Aorta (tissue), 5 donors: ENCODE measurements around the gene CDX4. TPM values are rescaled to one million over a fixed set of nuclear protein-coding genes. Genes with fewer than 3 reads are reported as not detected.
"Not testable (repeated sequence)": the region's sequence is repeated elsewhere in the genome, so short reads cannot be mapped to it uniquely, and the experiment has no call there.

Experiments used
- ATAC-seq: fragments of 200-7000 bp; cut with Tn5 transposase; one replicate; pipeline ENCODE4 v1.9.1; 2022; ENCODE audit warnings: moderate library complexity; ENCODE audit not compliant: low FRiP score
- DNase-seq, 2 donors: peaks; one replicate each; pipeline ENCODE4 v3.0.0-alpha.2; 2020
- H3K27ac ChIP-seq, 2 donors: one replicate each; pipeline ENCODE4 v1.5.1; 2013; ENCODE audit warnings: low read length in 2 of 2, mild to moderate bottlenecking in 2 of 2, moderate library complexity in 2 of 2, control low read depth in 1 of 2, inconsistent platforms in 1 of 2, low read depth in 1 of 2
- H3K27me3 ChIP-seq, 2 donors: one replicate each; pipeline ENCODE4 v1.6.1; 2013; ENCODE audit warnings: control low read depth in 1 of 2, low read length in 1 of 2, mild to moderate bottlenecking in 1 of 2, moderate library complexity in 1 of 2; ENCODE audit not compliant: insufficient read depth in 2 of 2, control insufficient read depth in 1 of 2
- H3K36me3 ChIP-seq, 2 donors: one replicate each; pipeline ENCODE4 v1.6.1; 2013; ENCODE audit warnings: control low read depth in 1 of 2, low read length in 1 of 2, mild to moderate bottlenecking in 1 of 2; ENCODE audit not compliant: insufficient read depth in 2 of 2, control insufficient read depth in 1 of 2
- H3K4me1 ChIP-seq, 2 donors: one replicate each; pipeline ENCODE4 v1.6.1; 2013; ENCODE audit warnings: low read length in 2 of 2, control low read depth in 1 of 2, mild to moderate bottlenecking in 1 of 2, moderate library complexity in 1 of 2; ENCODE audit not compliant: insufficient read depth in 2 of 2, control insufficient read depth in 1 of 2
- H3K4me3 ChIP-seq, 2 donors: one replicate each; pipeline ENCODE4 v1.5.1; 2013; ENCODE audit warnings: low read length in 2 of 2, control low read depth in 1 of 2, mild to moderate bottlenecking in 1 of 2
- H3K9me3 ChIP-seq: one replicate; pipeline ENCODE4 v1.6.1; 2013; ENCODE audit warnings: mild to moderate bottlenecking, low read length; ENCODE audit not compliant: control insufficient read depth
- WGBS, 2 donors: extraction: QIAGEN DNeasy Blood & Tissue Kit; methylation state at CpG; one replicate each; pipeline ENCODE4 v1.1.7; 2013; 5-methylcytosine and 5-hydroxymethylcytosine counted together
- intact Hi-C, 2 donors: fragments of 100-400 bp; cut with DNase I; formaldehyde crosslinking; loops; one replicate each; pipeline versions ENCODE4 v1.14.2 to v1.15.0; 2022
- polyA plus RNA-seq, 2 donors: library from polyadenylated mRNA; stranded (reverse); fragments of 200-250 nt; gene quantifications; one replicate each; pipeline ENCODE4 v1.2.3, GENCODE V29; 2013
- total RNA-seq, 2 donors: library from RNA; stranded (reverse); fragmentation: NEBNext Ultra II Directional; extraction: Animal tissue kit (Norgen Biotek cat#: 25700); gene quantifications; one replicate each; pipeline ENCODE4 v1.2.1, GENCODE V29; 2021
- donor health status: healthy with polysubstance abuse.
- donor health status: Bipolar disorder and iron deficiency.
- donor health status: DM: no; HTN: no; CAD: no.
- donor health status: DM: no; HTN: no; CAD: no.
- donor health status: DM: yes; HTN: yes; CAD: no.

The CDX4 gene
- total and polyA plus RNA-seq, 4 donors = not detected

GRCh38 chrX:73457306-73457705 lies 10.5 kb downstream of the CDX4 start:
- H3K27ac ChIP-seq = no peak overlapping the region
- DNase-seq (no peak), ATAC-seq (no peak)
- no peaks in the 10 kb centered on the region for H3K4me1 ChIP-seq
- no peak overlapping the region for H3K4me3 ChIP-seq
- H3K9me3 ChIP-seq = no peaks in the 10 kb centered on the region
- no peaks in the 10 kb centered on the region for H3K36me3 ChIP-seq
- intact Hi-C loops = no loop called here
- no peaks in the 10 kb centered on the region for H3K27me3 ChIP-seq

GRCh38 chrX:73468376-73468775 lies 21.5 kb downstream of the CDX4 start:
- no peak for ATAC-seq
- Histone ChIP-seq H3K27ac (no peak overlapping the region), H3K36me3 (no peaks in the 10 kb centered on the region), H3K4me1 (no peaks in the 10 kb centered on the region), H3K27me3 (no peaks in the 10 kb centered on the region), H3K9me3 (no peaks in the 10 kb centered on the region), H3K4me3 (no peak overlapping the region)
- no peak for DNase-seq
- intact Hi-C loops = no loop called here

- H3K4me1 ChIP-seq = no peaks in the 10 kb centered on the region
- WGBS, 2 donors = 81 to 92% methylated on average over 4 of the region's 4 CpGs
- H3K4me3 ChIP-seq = no peak overlapping the region
- no peaks in the 10 kb centered on the region for H3K36me3 ChIP-seq
- intact Hi-C loops = no loop called here
- no peaks in the 10 kb centered on the region for H3K9me3 ChIP-seq
- H3K27me3 ChIP-seq = no peaks in the 10 kb centered on the region
- H3K27ac ChIP-seq = no peak overlapping the region
- DNase-seq (no peak), ATAC-seq (no peak)
These were observed 32.1 kb downstream of the CDX4 start for GRCh38 chrX:73478961-73479360.

GRCh38 chrX:73481521-73481920 lies 34.7 kb downstream of the CDX4 start:
- H3K4me3 ChIP-seq = no peak overlapping the region
- no peak overlapping the region for H3K27ac ChIP-seq
- no peaks in the 10 kb centered on the region for H3K9me3 ChIP-seq
- H3K4me1 ChIP-seq = no peaks in the 10 kb centered on the region
- H3K36me3 ChIP-seq = no peaks in the 10 kb centered on the region
- no peaks in the 10 kb centered on the region for H3K27me3 ChIP-seq
- intact Hi-C loops = no loop called here
- WGBS, 2 donors = 66 to 76% methylated on average over 2 of the region's 2 CpGs
- ATAC-seq (no peak), DNase-seq (no peak)

- Histone ChIP-seq H3K4me1 (no peaks in the 10 kb centered on the region), H3K27me3 (no peaks in the 10 kb centered on the region), H3K4me3 (no peak overlapping the region), H3K27ac (no peak overlapping the region), H3K36me3 (no peaks in the 10 kb centered on the region), H3K9me3 (no peaks in the 10 kb centered on the region)
- intact Hi-C loops = no loop called here
- ATAC-seq = no peak
- WGBS, 2 donors = 71 to 83% methylated on average over 3 of the region's 3 CpGs
- DNase-seq = no peak
These were observed 43.8 kb downstream of the CDX4 start for GRCh38 chrX:73490661-73491060.

- H3K36me3 ChIP-seq, H3K27ac ChIP-seq, intact Hi-C loops, H3K4me1 ChIP-seq, H3K4me3 ChIP-seq, H3K9me3 ChIP-seq, DNase-seq, H3K27me3 ChIP-seq, ATAC-seq: not testable (repeated sequence)
- 77 to 90% methylated on average over 4 of the region's 4 CpGs for WGBS, 2 donors
These were observed 45.3 kb downstream of the CDX4 start for GRCh38 chrX:73492178-73492577.

Other genes with a start within 250 kb of the CDX4 start
- 1 to 10 TPM; 5.6 to 7.2 TPM for gene NAP1L2, start 232.2 kb upstream of the CDX4 start, total RNA-seq
- 1 to 10 TPM; 3.1 to 4.3 TPM for gene NAP1L2, start 232.2 kb upstream of the CDX4 start, polyA plus RNA-seq
- 10 to 100 TPM; 13.6 to 13.9 TPM for gene CHIC1, start 116.1 kb downstream of the CDX4 start, total RNA-seq
- gene CHIC1, start 116.1 kb downstream of the CDX4 start, polyA plus RNA-seq = 1 to 10 TPM; 2.8 to 4.5 TPM